GM13977 (cell line): ENCODE measurements around the gene ELL.

ENCODE experiments used
- DNase-seq: peaks from one replicate; pipeline ENCODE4 v3.0.0; 2012; ENCODE audit warnings: low spot score
- CTCF ChIP-seq: IDR thresholded peaks from 2 replicates; pipeline ENCODE4 v1.5.1; 2012; ENCODE audit warnings: mild to moderate bottlenecking, control low read depth; ENCODE audit not compliant: insufficient read depth; ENCODE audit errors: extremely low read depth, missing control alignments
- in situ Hi-C: fragments of 300-500 bp; cut with MboI; formaldehyde crosslinking; loops from one replicate; pipeline ENCODE4 v1.12.0; 2022; ENCODE audit warnings: low sequenced_read_pairs, low pct_unique_long_range_greater_than_20kb, mixed read lengths, inconsistent platforms; ENCODE audit not compliant: unreplicated experiment

The ELL gene

GRCh38 chr19:18475762-18476331 is 46.0 kb downstream of the ELL start:
- DNase-seq = no peak
- in situ Hi-C loops = no loop called here
- TF ChIP-seq CTCF = no peak

GRCh38 chr19:18475004-18475453 is 46.8 kb downstream of the ELL start:
- in situ Hi-C loops = no loop called here
- no peak for DNase-seq
- no peak for TF ChIP-seq CTCF

DNA sequence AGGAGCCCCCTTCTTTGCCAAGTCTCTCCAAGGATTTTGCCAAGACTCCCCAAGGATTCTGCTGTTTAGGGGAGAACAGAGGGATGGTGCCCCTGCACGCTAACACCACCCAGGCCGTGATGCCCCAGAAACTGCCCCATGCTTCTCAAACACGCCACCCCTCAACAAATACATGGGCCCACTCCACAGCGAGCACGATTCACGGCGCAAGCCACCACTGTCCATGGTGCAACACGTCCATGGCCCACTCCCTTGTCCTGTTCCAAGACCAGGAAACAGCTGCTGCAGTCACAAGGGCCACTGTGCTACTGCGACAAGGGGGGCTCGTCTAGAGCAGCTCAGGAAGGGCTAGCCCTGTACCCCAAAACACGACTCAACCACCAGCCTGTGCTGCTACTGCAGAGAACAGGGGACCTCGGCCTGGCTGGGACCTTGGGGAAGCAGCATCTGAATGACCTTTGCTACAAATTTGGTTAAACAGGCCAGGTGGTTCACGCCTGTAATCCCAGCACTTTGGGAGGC is 47.4 kb downstream of the ELL start:
- no peak for TF ChIP-seq CTCF
- DNase-seq = no peak
- in situ Hi-C loops = no loop called here

DNA sequence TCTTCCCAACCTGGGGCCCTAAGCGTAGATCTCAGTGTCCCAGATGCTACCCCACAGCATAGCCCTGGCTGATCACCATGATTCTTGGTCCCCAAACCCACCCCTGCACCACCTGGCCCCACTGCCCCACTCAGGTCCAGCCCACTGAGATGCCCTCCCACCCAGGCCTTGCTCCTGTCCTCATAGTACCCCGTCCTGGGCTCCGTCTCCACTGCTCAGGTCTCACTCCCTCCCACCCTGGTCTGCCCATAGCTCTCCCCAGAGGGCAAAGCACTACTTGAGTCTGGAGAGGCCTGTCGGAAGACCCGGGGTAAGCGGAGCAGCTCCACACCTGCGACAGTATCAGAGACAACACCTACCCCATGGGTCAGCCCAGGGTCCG is 48.2 kb downstream of the ELL start:
- TF ChIP-seq CTCF = no peak
- in situ Hi-C loops = no loop called here
- DNase-seq = no peak

DNA sequence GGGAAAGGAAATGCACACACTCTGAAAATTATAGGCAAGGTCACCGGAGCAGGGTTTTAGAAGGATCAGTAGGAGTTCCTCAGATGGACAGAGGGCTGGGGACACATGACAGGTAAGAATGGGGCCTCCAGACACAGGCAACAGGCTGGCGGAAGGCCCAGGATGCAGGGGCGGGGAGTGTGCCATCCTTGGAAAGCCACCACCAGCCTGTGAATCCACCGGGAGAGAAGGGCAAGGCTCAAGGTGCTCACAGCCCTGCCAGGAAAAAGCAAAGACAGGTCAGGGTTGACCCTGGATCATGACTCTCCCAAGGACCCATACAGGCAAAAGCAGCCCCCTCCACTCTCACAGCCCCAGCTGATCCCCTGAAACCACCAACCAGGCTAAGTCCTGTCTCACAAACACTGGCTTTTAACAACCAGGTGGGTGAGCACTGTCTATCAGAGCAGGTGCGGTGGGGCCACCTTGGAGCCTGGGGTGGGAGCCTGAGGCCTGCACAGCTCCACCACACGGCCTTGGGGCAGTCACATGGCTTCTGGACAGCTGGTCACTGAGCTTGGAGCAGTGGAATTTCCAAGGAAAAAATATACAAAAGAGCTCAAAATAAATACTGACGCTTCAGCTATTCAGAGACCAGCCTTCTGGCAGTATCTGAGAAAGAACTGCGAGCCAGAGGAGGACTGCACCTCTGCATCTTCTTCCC is 48.7 kb downstream of the ELL start:
- DNase-seq = no peak
- in situ Hi-C loops = no loop called here
- TF ChIP-seq CTCF = no peak

- no peak for DNase-seq
- no peak for TF ChIP-seq CTCF
- in situ Hi-C loops = no loop called here
Measured at GRCh38 chr19:18470787-18471186, 51.1 kb downstream of the ELL start.
